ENCODE data around the gene BFSP1. TPM values are rescaled to one million over a fixed set of nuclear protein-coding genes. Genes with fewer than 3 reads are reported as not detected.

BFSP1 gene
- total and polyA plus RNA-seq, 7 donors: 0.51 to 3.6 (median 1.2) TPM; not detected in 1

DNA sequence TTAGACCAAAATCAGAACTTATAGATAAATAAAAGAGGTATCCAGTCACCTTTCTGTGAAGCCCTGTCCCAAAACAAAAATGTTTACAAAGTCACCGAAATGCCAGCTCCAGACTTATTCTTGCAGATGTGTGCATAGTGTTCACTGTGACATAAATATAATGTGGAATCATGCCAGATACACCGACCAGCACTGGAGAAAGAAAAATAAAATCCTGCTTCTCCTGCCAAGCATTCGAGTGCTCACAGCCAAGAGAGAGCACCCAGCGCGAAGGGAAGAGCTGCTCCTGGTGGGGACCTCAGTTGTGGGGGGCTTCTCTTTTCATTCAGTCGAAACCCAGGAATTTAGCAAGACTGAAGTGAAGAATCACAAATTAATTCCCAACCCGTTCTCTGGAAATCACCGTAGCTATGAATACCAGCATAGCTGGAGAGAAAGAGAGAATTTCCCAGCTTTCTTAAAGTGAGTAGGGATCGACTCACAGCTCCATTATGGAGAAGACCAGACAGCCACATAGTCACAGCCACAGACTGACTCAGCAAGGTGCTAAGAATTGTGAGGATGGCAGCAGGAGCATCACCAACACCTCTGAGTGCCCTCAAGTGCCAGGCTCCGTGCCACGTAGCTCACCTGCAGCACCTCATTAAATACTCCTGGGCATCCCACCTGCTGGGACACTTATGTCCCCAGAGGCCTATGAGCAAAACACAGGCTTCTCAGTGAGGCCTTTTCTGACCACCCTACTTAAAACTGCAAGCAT, 33.2 kb downstream of the BFSP1 start:
- DNase-seq: peak; percentile 43
- no peaks in the 10 kb centered on the region for H3K9me3 ChIP-seq
- peaks cover 0 to 11% (median 9%) of the 10 kb centered on the region in 4 donors for H3K4me1 ChIP-seq
- intact Hi-C loops (cut with DNase I): no loop called here
- 61 to 78% methylated on average over 11 of the region's 11 CpGs for WGBS, 2 donors
- H3K36me3 ChIP-seq: no peaks in the 10 kb centered on the region
- no peak overlapping the region for H3K4me3 ChIP-seq
- H3K27ac ChIP-seq: no peak overlapping the region
- TF ChIP-seq, protein P1, sequence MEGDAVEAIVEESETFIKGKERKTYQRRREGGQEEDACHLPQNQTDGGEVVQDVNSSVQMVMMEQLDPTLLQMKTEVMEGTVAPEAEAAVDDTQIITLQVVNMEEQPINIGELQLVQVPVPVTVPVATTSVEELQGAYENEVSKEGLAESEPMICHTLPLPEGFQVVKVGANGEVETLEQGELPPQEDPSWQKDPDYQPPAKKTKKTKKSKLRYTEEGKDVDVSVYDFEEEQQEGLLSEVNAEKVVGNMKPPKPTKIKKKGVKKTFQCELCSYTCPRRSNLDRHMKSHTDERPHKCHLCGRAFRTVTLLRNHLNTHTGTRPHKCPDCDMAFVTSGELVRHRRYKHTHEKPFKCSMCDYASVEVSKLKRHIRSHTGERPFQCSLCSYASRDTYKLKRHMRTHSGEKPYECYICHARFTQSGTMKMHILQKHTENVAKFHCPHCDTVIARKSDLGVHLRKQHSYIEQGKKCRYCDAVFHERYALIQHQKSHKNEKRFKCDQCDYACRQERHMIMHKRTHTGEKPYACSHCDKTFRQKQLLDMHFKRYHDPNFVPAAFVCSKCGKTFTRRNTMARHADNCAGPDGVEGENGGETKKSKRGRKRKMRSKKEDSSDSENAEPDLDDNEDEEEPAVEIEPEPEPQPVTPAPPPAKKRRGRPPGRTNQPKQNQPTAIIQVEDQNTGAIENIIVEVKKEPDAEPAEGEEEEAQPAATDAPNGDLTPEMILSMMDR (IDR thresholded peaks at IDR 0.05): no peak
- TF ChIP-seq POLR2AphosphoS5 (IDR thresholded peaks at IDR 0.05) (no peak), POLR2A (IDR thresholded peaks at IDR 0.05) (no peak), EP300 (IDR thresholded peaks at IDR 0.05) (no peak)
- H3K27me3 ChIP-seq: no peaks in the 10 kb centered on the region

DNA sequence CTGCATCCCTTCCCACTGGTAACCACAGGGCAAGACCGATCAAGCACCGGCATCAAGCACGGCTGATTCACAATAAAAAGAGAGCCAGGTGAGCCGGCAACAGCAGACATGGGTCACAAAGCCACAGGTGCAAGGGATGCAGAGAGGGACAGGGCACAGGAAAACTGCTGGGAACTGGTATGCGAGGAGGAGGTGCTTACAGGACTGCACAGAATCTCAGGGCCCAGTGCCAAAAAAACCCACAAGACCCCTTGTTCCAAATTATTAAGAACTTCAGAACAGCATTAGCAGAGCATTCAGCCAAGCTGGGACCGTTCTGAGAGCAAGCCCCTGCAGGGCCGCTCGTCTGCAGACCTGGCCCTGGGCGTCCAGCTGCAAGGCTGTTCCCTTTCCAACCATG, 35.4 kb downstream of the BFSP1 start:
- no peak overlapping the region for H3K4me3 ChIP-seq
- intact Hi-C loops (cut with DNase I): no loop called here
- peak; percentile 60 for DNase-seq
- no peaks in the 10 kb centered on the region for H3K27me3 ChIP-seq
- no peak overlapping the region for H3K27ac ChIP-seq
- H3K36me3 ChIP-seq: no peaks in the 10 kb centered on the region
- H3K4me1 ChIP-seq: peaks cover 0 to 11% (median 9%) of the 10 kb centered on the region in 4 donors
- 92 to 95% methylated on average over 9 of the region's 9 CpGs for WGBS, 2 donors
- TF ChIP-seq POLR2AphosphoS5 (IDR thresholded peaks at IDR 0.05) (no peak), EP300 (IDR thresholded peaks at IDR 0.05) (no peak), POLR2A (IDR thresholded peaks at IDR 0.05) (no peak)
- TF ChIP-seq, protein P1 (IDR thresholded peaks at IDR 0.05): no peak
- no peaks in the 10 kb centered on the region for H3K9me3 ChIP-seq

DNA sequence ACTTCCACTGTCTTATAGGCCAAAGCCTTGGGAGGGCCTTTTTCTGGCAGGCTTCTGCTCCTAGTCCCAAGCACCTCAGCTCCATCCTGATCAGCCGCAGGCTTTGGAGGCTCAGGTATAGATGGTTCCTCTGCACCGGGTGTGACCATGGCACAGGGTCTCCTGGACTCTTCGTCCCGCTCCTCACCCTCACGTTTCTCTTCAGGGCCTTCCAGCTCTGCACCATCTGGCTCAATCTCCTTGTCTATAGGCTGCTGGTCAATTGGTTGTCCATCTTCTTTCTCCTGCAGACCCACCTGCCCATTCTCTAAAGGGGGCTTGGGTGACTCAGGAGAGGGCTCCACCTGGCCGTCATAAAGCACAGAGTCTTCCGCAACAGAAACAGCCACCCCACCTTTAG, 37.0 kb downstream of the BFSP1 start:
- no peak overlapping the region for H3K27ac ChIP-seq
- no peak overlapping the region for H3K4me3 ChIP-seq
- H3K9me3 ChIP-seq: no peaks in the 10 kb centered on the region
- intact Hi-C loops (cut with DNase I): no loop called here
- DNase-seq: peak; percentile 48
- TF ChIP-seq EP300 (IDR thresholded peaks at IDR 0.05): no peak
- no peak for TF ChIP-seq POLR2AphosphoS5 (IDR thresholded peaks at IDR 0.05)
- TF ChIP-seq POLR2A (IDR thresholded peaks at IDR 0.05): no peak
- TF ChIP-seq, protein P1 (IDR thresholded peaks at IDR 0.05): no peak
- WGBS, 2 donors: 94 to 96% methylated on average over 7 of the region's 7 CpGs
- no peaks in the 10 kb centered on the region for H3K27me3 ChIP-seq
- H3K4me1 ChIP-seq: peaks cover 0 to 11% (median 9%) of the 10 kb centered on the region in 4 donors
- no peaks in the 10 kb centered on the region for H3K36me3 ChIP-seq

DNA sequence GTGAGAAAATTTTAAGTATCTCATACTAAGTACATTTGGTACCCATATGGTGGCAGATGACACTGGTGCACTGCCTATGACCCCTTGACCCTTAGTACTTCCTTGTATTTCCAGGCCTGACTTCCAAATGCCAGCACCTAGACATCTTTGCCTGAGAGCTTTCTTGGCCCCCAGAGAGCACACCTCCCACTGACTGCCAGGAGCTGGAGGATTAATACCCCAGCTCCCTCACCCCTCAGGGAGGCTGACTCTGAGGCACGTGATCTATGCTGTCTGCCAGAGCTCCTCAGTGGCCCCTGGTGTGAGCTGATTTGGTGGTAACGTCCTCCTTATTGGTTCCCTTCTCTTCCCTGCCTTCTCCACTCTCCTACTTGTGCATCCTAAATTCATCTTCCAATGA, 38.0 kb downstream of the BFSP1 start:
- Histone ChIP-seq H3K27me3 (no peaks in the 10 kb centered on the region), H3K36me3 (no peaks in the 10 kb centered on the region), H3K4me1 (peaks cover 0 to 7% (median 7%) of the 10 kb centered on the region in 4 donors), H3K9me3 (no peaks in the 10 kb centered on the region), H3K4me3 (no peak overlapping the region), H3K27ac (no peak overlapping the region)
- intact Hi-C loops (cut with DNase I): no loop called here
- TF ChIP-seq, protein P1 (IDR thresholded peaks at IDR 0.05): no peak
- TF ChIP-seq EP300 (IDR thresholded peaks at IDR 0.05): no peak
- DNase-seq: peak; percentile 19
- 82 to 87% methylated on average over 2 of the region's 2 CpGs for WGBS, 2 donors

DNA sequence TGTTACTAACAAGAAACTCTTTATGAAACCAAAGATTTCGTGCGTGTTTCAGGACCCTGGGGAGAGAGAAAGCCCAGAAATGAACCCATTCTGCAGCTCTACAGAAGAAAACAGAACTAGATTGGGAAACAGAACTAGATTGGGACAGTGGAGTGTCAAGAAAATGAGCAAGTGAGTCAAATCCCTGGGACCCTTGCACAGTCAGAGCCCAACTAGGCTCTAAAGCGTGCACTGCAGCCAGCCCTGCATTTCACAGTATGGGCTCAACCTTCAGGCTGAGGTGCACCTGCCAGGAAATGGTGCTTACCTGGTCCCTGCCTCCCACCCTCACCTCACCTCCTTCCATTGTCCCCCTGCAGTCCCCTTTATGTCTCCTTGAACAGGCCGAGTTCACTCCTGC, 39.7 kb downstream of the BFSP1 start:
- peak; percentile 22 for DNase-seq
- H3K27ac ChIP-seq: no peak overlapping the region
- no peak overlapping the region for H3K4me3 ChIP-seq
- intact Hi-C loops (cut with DNase I): no loop called here
- 94 to 97% methylated on average over 4 of the region's 4 CpGs for WGBS, 2 donors
- H3K36me3 ChIP-seq: no peaks in the 10 kb centered on the region
- no peaks in the 10 kb centered on the region for H3K9me3 ChIP-seq
- H3K27me3 ChIP-seq: no peaks in the 10 kb centered on the region
- no peaks in the 10 kb centered on the region for H3K4me1 ChIP-seq
- TF ChIP-seq POLR2AphosphoS5 (IDR thresholded peaks at IDR 0.05) (no peak), EP300 (IDR thresholded peaks at IDR 0.05) (no peak), POLR2A (IDR thresholded peaks at IDR 0.05) (no peak)
- TF ChIP-seq, protein P1 (IDR thresholded peaks at IDR 0.05): no peak

Data from sigmoid colon (tissue), 7 donors.